Fibroblast of lung (primary cell): Measurements from ENCODE around the gene MS4A15.

ENCODE experiments used
- EZH2 ChIP-seq: IDR thresholded peaks from 2 replicates; pipeline ENCODE4 v1.5.1; 2012; ENCODE audit warnings: low read length, control low read depth, mild to moderate bottlenecking; ENCODE audit errors: missing control alignments
- TF ChIP-seq, protein P1 (sequence below), 2 donors: IDR thresholded peaks in 1 of 2; conservative IDR thresholded peaks in 1 of 2; 1 replicate in 1 of 2; 2 replicates in 1 of 2; pipeline ENCODE4 v1.5.1; 2011 to 2012; ENCODE audit warnings: low read length in 2 of 2, control low read depth in 1 of 2, inconsistent platforms in 1 of 2, low read depth in 1 of 2, mild to moderate bottlenecking in 1 of 2

DNA sequence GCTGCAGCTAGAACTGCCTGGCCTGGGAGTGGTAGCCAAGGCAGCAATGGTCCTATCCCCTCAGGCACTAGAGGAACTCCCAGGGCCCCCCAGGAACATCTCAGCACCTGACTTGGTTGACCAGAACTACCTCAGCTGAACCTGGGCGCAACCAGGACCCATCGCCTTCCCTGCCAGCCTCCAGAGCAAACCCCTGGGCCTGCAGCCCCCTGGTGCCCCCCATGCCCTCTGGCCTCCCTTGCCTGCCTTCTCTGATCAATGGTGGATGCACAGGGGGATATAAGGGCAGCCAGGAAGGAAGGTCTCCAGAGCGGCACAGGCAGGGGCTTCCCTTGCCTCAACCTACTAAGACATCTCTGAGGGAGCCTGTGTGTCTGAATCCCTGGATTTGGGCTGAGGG, 42.0 kb downstream of the MS4A15 start:
- TF ChIP-seq, protein P1, sequence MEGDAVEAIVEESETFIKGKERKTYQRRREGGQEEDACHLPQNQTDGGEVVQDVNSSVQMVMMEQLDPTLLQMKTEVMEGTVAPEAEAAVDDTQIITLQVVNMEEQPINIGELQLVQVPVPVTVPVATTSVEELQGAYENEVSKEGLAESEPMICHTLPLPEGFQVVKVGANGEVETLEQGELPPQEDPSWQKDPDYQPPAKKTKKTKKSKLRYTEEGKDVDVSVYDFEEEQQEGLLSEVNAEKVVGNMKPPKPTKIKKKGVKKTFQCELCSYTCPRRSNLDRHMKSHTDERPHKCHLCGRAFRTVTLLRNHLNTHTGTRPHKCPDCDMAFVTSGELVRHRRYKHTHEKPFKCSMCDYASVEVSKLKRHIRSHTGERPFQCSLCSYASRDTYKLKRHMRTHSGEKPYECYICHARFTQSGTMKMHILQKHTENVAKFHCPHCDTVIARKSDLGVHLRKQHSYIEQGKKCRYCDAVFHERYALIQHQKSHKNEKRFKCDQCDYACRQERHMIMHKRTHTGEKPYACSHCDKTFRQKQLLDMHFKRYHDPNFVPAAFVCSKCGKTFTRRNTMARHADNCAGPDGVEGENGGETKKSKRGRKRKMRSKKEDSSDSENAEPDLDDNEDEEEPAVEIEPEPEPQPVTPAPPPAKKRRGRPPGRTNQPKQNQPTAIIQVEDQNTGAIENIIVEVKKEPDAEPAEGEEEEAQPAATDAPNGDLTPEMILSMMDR (conservative IDR thresholded peaks at IDR 0.05 in 1 of 2, IDR thresholded peaks at IDR 0.05 in 1 of 2; ENCODE audit: low read depth in 1 of 2, low read length in 2 of 2): no peak
- no peak for TF ChIP-seq EZH2
